Thoracic aorta (tissue), 2 donors: Measurements from ENCODE around the gene SIAE. TPM values are rescaled to one million over a fixed set of nuclear protein-coding genes. Genes with fewer than 3 reads are reported as not detected.

Experiments
- ATAC-seq: fragments of 150-250 bp; one replicate; pipeline ENCODE4 v1.8.0; 2017; ENCODE audit warnings: low read depth; ENCODE audit not compliant: insufficient number of reproducible peaks, low FRiP score
- DNase-seq: peaks from one replicate; pipeline ENCODE4 v3.0.0-alpha.2; 2020; ENCODE audit warnings: low spot score
- H3K27ac ChIP-seq, 2 donors: fragments of 200-600 bp; sonication (generic); 1 replicate in 1 of 2; 2 replicates in 1 of 2; pipeline ENCODE4 v1.5.1; 2016; ENCODE audit warnings: mild to moderate bottlenecking in 2 of 2, moderate library complexity in 2 of 2
- H3K27me3 ChIP-seq: fragments of 200-600 bp; sonication (generic); replicated peaks from 2 replicates; pipeline ENCODE4 v1.6.0; 2016; ENCODE audit warnings: mild to moderate bottlenecking; ENCODE audit not compliant: insufficient read depth
- H3K36me3 ChIP-seq: fragments of 200-600 bp; sonication (generic); one replicate; pipeline ENCODE4 v1.5.1; 2016
- H3K4me1 ChIP-seq, 2 donors: fragments of 200-600 bp; sonication (generic); 1 replicate in 1 of 2; 2 replicates in 1 of 2; pipeline versions ENCODE4 v1.5.1 to v1.6.0; 2016; ENCODE audit warnings: low read depth in 2 of 2, mild to moderate bottlenecking in 1 of 2; ENCODE audit not compliant: control insufficient read depth in 1 of 2
- H3K4me3 ChIP-seq: fragments of 200-600 bp; sonication (generic); 2 replicates; pipeline ENCODE4 v1.5.1; 2016; ENCODE audit warnings: mild to moderate bottlenecking
- H3K9me3 ChIP-seq: fragments of 200-600 bp; sonication (generic); 2 replicates; pipeline ENCODE4 v1.5.1; 2016
- CTCF ChIP-seq: fragments of 200-600 bp; sonication (generic); IDR thresholded peaks from one replicate; pipeline ENCODE4 v1.5.1; 2019; ENCODE audit warnings: antibody characterized with exemption
- total RNA-seq, 2 donors: library from RNA; depleted of rRNA; stranded (reverse); fragments of >200 nt; gene quantifications; one replicate each; pipeline versions ENCODE4 v1.1.0 to v1.2.3, GENCODE V29; 2016

The SIAE gene
- total RNA-seq, 2 donors from 2014 or later, result 9.7 to 20.0 TPM

DNA sequence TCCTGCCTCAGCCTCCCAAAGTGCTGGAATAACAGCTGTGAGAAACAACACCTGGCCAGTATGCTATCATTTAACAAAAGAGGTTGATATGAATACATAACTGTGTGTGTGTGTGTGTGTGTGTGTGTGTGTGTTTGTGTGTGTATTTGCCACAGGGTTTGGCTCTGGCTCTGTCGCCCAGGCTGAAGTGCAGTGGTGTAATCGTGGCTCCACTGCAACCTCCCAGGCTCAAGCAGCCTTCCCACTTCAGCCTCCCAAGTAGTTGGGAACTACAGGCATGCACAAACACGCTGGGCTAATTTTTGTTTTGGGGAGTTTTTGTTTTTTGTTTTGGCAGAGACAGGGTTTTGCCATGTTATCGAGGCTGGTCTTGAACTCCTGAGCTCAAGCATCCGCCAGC, 4.9 kb upstream of the SIAE start:
- no peak for ATAC-seq
- Histone ChIP-seq H3K27ac (no peak overlapping the region), H3K4me1 (peaks cover 16 to 30% of the 10 kb centered on the region in 2 donors), H3K27me3 (no peaks in the 10 kb centered on the region), H3K4me3 (no peak overlapping the region), H3K9me3 (peaks cover 10% of the 10 kb centered on the region), H3K36me3 (no peaks in the 10 kb centered on the region)
- no peak for TF ChIP-seq CTCF
- DNase-seq, result no peak

DNA sequence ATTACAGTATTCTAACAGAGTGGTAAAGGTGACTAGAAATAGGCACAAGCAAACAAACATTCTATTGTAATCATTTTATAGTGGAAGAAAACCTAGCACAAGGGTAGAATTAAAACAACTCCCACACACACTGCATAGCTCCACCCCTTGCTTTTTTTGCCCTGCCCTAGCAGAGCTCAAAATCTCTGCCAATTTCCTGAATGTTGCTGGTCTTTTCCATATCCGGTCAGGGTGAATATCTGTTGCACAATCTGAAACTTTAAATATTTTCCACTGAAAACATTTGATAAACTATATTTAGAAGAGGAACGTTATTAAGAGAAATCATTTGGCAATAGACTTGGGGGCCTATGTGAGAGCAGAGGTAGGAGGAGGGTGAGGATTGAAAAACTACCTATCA, 2.8 kb upstream of the SIAE start:
- DNase-seq (no peak), ATAC-seq (peak; percentile 81)
- Histone ChIP-seq H3K9me3 (no peaks in the 10 kb centered on the region), H3K4me3 (peak overlapping the region; percentile 43), H3K4me1 (peaks cover 16 to 38% of the 10 kb centered on the region in 2 donors), H3K36me3 (no peaks in the 10 kb centered on the region), H3K27me3 (no peaks in the 10 kb centered on the region), H3K27ac (peak overlapping the region; percentile 56 to 63)
- no peak for TF ChIP-seq CTCF

DNA sequence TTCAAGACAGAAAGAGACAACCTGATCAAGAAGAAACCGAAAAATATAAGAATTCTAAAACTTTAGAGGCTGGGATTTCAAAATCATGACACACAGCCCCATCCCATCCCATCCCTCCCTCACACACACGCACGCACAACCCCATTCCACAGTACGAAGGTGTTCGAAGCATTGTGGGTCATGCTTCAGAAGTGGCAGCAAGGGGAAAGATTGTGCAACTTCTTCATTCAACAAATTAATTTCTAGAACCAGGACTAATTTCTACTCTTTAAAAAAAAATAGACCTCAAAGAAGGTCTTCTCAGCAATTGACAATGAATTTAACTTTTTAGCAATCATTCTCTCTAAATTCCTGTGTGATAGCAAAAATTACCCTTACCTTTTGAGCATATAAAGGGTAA, 1.0 kb upstream of the SIAE start:
- Histone ChIP-seq H3K9me3 (no peaks in the 10 kb centered on the region), H3K27ac (peak overlapping the region; percentile 76 to 90), H3K4me3 (peak overlapping the region; percentile 90), H3K27me3 (no peaks in the 10 kb centered on the region), H3K4me1 (peaks cover 16 to 38% of the 10 kb centered on the region in 2 donors), H3K36me3 (no peaks in the 10 kb centered on the region)
- DNase-seq (no peak), ATAC-seq (no peak)
- no peak for TF ChIP-seq CTCF

DNA sequence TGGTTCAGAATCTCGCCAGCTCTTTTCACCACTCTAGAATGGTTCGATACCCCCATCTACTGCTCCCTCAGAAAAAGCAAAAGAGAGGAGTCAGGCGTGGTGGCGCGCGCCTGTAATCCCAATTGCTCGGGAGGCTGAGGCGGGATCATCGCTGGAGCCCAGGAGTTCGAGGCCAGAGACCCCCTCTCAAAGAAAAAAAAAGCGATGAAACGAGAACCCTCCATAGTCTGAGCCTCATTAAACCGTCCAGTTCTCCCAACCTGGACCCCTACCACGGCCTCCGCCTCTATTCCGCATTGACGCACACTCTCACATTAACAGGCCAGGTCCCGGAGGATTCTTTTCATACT, 604 bp upstream of the SIAE start:
- Histone ChIP-seq H3K9me3 (no peaks in the 10 kb centered on the region), H3K27ac (peak overlapping the region; percentile 76 to 90), H3K27me3 (no peaks in the 10 kb centered on the region), H3K4me1 (peaks cover 16 to 38% of the 10 kb centered on the region in 2 donors), H3K4me3 (peak overlapping the region; percentile 90), H3K36me3 (no peaks in the 10 kb centered on the region)
- DNase-seq (no peak), ATAC-seq (no peak)
- TF ChIP-seq CTCF, result no peak

- Histone ChIP-seq H3K4me3 (peak overlapping the region; percentile 90), H3K4me1 (peaks cover 16 to 38% of the 10 kb centered on the region in 2 donors), H3K27ac (peak overlapping the region; percentile 87 to 90), H3K27me3 (no peaks in the 10 kb centered on the region), H3K36me3 (no peaks in the 10 kb centered on the region), H3K9me3 (no peaks in the 10 kb centered on the region)
- DNase-seq (no peak), ATAC-seq (no peak)
- TF ChIP-seq CTCF, result no peak
These were observed 863 bp downstream of the SIAE start for GRCh38 chr11:124672536-124673215.
